Measurements from ENCODE around the gene SP140.
"Not testable (repeated sequence)": the region's sequence is repeated elsewhere in the genome, so short reads cannot be mapped to it uniquely, and the experiment has no call there.

SP140 gene

GRCh38 chr2:230225486-230225885 is at the start of gene SP140:
Gene SP140 (plus strand): TSS chr2:230225736. CDS start chr2:230225845, 109 bp downstream.
- no peak for DNase-seq

- no peak for DNase-seq
Observed at GRCh38 chr2:230176996-230177395, 48.5 kb upstream of the SP140 start.

GRCh38 chr2:230178546-230179485 is 46.7 kb upstream of the SP140 start:
- DNase-seq, result no peak

- no peak for DNase-seq
Observed at GRCh38 chr2:230179907-230180306, 45.6 kb upstream of the SP140 start.

GRCh38 chr2:230181195-230181594 is 44.3 kb upstream of the SP140 start:
- no peak for DNase-seq

GRCh38 chr2:230184727-230185578 is 40.6 kb upstream of the SP140 start:
- no peak for DNase-seq

- no peak for DNase-seq
Observed at GRCh38 chr2:230202430-230203109, 23.0 kb upstream of the SP140 start.

GRCh38 chr2:230203110-230203676 is 22.3 kb upstream of the SP140 start:
- no peak for DNase-seq

GRCh38 chr2:230205034-230205433 is 20.5 kb upstream of the SP140 start:
- DNase-seq, result no peak

GRCh38 chr2:230205721-230206120 is 19.8 kb upstream of the SP140 start:
- no peak for DNase-seq

GRCh38 chr2:230208576-230208975 is 17.0 kb upstream of the SP140 start:
- no peak for DNase-seq

- no peak for DNase-seq
Observed at GRCh38 chr2:230209422-230210051, 16.0 kb upstream of the SP140 start.

- DNase-seq, result no peak
Observed at GRCh38 chr2:230216489-230216888, 9.0 kb upstream of the SP140 start.

- DNase-seq, result no peak
Observed at GRCh38 chr2:230217424-230217823, 8.1 kb upstream of the SP140 start.

- DNase-seq, result no peak
Observed at GRCh38 chr2:230218421-230218820, 7.1 kb upstream of the SP140 start.

- DNase-seq, result peak in 1 of 2 experiments; percentile 4
Observed at GRCh38 chr2:230219419-230220331, 5.9 kb upstream of the SP140 start, which contains the start of gene SP110. Gene SP110 (minus strand): TSS chr2:230219984. CDS start chr2:230216927, 3,057 bp downstream.

- DNase-seq, result no peak
Observed at GRCh38 chr2:230220347-230220969, 5.1 kb upstream of the SP140 start.

- no peak for DNase-seq
Observed at GRCh38 chr2:230221493-230221892, 4.0 kb upstream of the SP140 start.

- DNase-seq, result not testable (repeated sequence)
Observed at GRCh38 chr2:230222829-230223228, 2.7 kb upstream of the SP140 start.

- DNase-seq, result no peak
Observed at GRCh38 chr2:230224458-230224857, 1.1 kb upstream of the SP140 start.

Data from NCI-H524 (cell line).